Measurements from ENCODE around the gene IRF2BPL. TPM values are rescaled to one million over a fixed set of nuclear protein-coding genes. Genes with fewer than 3 reads are reported as not detected.

The IRF2BPL gene
- total and polyA plus RNA-seq, 9 of the 15 experiments (the other 6 are each of a cell fraction or from before 2014, with no cell fraction given): 0.52 to 21.6 (median 2.5) TPM

DNA sequence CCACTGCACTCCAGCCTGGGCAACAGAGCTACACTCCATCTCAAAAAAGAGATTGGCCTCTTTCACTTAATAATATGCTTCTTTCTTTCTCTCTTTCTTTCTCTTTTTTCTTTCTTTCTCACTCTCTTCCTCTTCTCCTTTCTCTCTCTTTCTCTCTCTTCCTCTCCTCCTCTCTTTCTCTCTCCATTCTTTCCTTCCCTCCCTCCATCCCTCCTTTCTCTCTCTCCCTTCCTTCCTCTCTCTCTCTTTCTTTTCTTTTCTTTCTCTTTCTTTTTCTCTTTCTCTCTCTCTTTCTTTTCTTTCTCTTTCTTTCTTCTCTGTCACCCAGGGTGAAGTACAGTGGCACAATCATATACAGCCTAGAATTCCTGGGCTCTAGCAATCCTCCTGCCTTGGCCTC, 38.4 kb downstream of the IRF2BPL start:
- TF ChIP-seq, protein P1, sequence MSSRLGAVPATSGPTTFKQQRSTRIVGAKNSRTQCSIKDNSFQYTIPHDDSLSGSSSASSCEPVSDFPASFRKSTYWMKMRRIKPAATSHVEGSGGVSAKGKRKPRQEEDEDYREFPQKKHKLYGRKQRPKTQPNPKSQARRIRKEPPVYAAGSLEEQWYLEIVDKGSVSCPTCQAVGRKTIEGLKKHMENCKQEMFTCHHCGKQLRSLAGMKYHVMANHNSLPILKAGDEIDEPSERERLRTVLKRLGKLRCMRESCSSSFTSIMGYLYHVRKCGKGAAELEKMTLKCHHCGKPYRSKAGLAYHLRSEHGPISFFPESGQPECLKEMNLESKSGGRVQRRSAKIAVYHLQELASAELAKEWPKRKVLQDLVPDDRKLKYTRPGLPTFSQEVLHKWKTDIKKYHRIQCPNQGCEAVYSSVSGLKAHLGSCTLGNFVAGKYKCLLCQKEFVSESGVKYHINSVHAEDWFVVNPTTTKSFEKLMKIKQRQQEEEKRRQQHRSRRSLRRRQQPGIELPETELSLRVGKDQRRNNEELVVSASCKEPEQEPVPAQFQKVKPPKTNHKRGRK (tag; IDR thresholded peaks at IDR 0.05): peak; percentile 60
- TF ChIP-seq KHSRP (IDR thresholded peaks at IDR 0.05): no peak
- no peak overlapping the region for H3K27ac ChIP-seq (ENCODE audit: extremely low read depth, low read depth, low read length)
- H3K9me1 ChIP-seq (ENCODE audit: control insufficient read depth, insufficient read depth, low read length): no peaks in the 10 kb centered on the region
- in situ Hi-C loops (cut with MboI) (no loop called here), intact Hi-C loops (cut with micrococcal nuclease) (no loop called here)
- H3K4me3 ChIP-seq: no peak overlapping the region
- POLR2A ChIA-PET: no interaction called here
- no peaks in the 10 kb centered on the region for H3K9me3 ChIP-seq (replicated peaks; ENCODE audit: control insufficient read depth, insufficient read depth, low read depth, low read length)
- no peaks in the 10 kb centered on the region for H3K27me3 ChIP-seq (ENCODE audit: control insufficient read depth in 2 of 2, insufficient read depth in 2 of 2, low read length in 2 of 2)
- no peak overlapping the region for H2AFZ ChIP-seq (ENCODE audit: low read depth, low read length)
- no peak overlapping the region for H3K9ac ChIP-seq (ENCODE audit: insufficient read depth in 1 of 2, low read depth in 2 of 2, low read length in 2 of 2)
- no peaks in the 10 kb centered on the region for H4K20me1 ChIP-seq (replicated peaks; ENCODE audit: control insufficient read depth, insufficient read depth, low read length)
- H3K36me3 ChIP-seq (ENCODE audit: control insufficient read depth, insufficient read depth, low read length): no peaks in the 10 kb centered on the region
- ATAC-seq (no peak), DNase-seq (ENCODE audit: extremely low read depth in 1 of 4, low spot score in 3 of 4) (no peak), FAIRE-seq (no peak)
- CTCF ChIA-PET (ENCODE audit: low intra/inter-chr PET ratio): no interaction called here
- no TSS peak for BruUV-seq (replicated peaks)
- H3K79me2 ChIP-seq (ENCODE audit: control insufficient read depth, insufficient read depth, low read length): no peaks in the 10 kb centered on the region
- H3K4me1 ChIP-seq (replicated peaks in 1 of 2; ENCODE audit: control insufficient read depth in 2 of 2, insufficient read depth in 2 of 2, low read length in 2 of 2): peaks cover 0 to 5% of the 10 kb centered on the region in 2 experiments; a peak in 4 of 5 replicates
- no peak overlapping the region for H3K4me2 ChIP-seq (ENCODE audit: insufficient read depth, low read length)

DNA sequence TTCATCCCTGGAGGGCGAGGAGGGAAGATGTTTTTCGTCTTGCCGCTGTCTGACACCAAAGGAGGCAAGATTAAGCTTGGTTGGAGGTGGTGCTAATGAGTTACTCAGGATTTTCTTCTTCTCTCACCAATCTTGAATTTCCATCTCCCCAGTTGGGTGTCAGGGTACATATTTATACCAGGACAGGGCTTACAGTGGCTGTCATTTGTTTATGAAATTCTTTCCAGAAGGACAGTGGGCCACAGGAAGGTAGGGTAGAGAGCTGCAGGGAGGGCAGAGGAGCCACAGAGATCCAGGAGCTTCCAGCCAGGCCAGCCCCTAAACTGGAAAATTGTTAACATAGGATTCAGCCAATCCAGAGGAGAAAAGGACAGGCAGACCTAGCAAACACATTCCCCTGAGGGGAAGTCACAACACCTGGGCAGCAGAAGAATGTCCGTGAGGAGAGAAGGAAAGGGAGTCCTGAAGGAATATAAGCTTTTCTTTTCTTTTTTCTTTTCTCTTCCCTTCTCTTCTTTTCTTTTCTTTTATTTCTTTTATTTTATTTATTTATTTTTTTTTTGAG, 40.5 kb downstream of the IRF2BPL start:
- ChIA-PET POLR2A (interaction anchor here (1.3 kb wide), 1 partner anchor 14 kb away, joined by 3 read pairs; no protein-coding TSS in a partner anchor), CTCF (ENCODE audit: low intra/inter-chr PET ratio) (no interaction called here)
- no peak for FAIRE-seq
- in situ Hi-C loops (cut with MboI): no loop called here
- H3K27me3 ChIP-seq (ENCODE audit: control insufficient read depth in 2 of 2, insufficient read depth in 2 of 2, low read length in 2 of 2): no peaks in the 10 kb centered on the region
- DNase-seq (ENCODE audit: extremely low read depth in 1 of 4, low spot score in 3 of 4): no peak
- H4K20me1 ChIP-seq (replicated peaks; ENCODE audit: control insufficient read depth, insufficient read depth, low read length): no peaks in the 10 kb centered on the region
- BruUV-seq (replicated peaks): no TSS peak
- H3K27ac ChIP-seq (ENCODE audit: extremely low read depth, low read depth, low read length): no peak overlapping the region
- peak overlapping the region; percentile 51 for H2AFZ ChIP-seq (ENCODE audit: low read depth, low read length)
- H3K9ac ChIP-seq (ENCODE audit: insufficient read depth in 1 of 2, low read depth in 2 of 2, low read length in 2 of 2): no peak overlapping the region
- H3K36me3 ChIP-seq (ENCODE audit: control insufficient read depth, insufficient read depth, low read length): no peaks in the 10 kb centered on the region
- no peaks in the 10 kb centered on the region for H3K9me1 ChIP-seq (ENCODE audit: control insufficient read depth, insufficient read depth, low read length)
- no peaks in the 10 kb centered on the region for H3K79me2 ChIP-seq (ENCODE audit: control insufficient read depth, insufficient read depth, low read length)
- H3K4me1 ChIP-seq (replicated peaks in 1 of 2; ENCODE audit: control insufficient read depth in 2 of 2, insufficient read depth in 2 of 2, low read length in 2 of 2): peaks cover 0 to 5% of the 10 kb centered on the region in 2 experiments; a peak in 4 of 5 replicates
- ATAC-seq: no peak
- WGBS (ENCODE audit: insufficient coverage, low coverage, missing lambda C conversion rate): 39% methylated on average over 3 of the region's 4 CpGs
- intact Hi-C loops (cut with micrococcal nuclease): no loop called here
- H3K9me3 ChIP-seq (replicated peaks; ENCODE audit: control insufficient read depth, insufficient read depth, low read depth, low read length): no peaks in the 10 kb centered on the region
- H3K4me2 ChIP-seq (ENCODE audit: insufficient read depth, low read length): no peak overlapping the region
- H3K4me3 ChIP-seq: no peak overlapping the region
- no peak for TF ChIP-seq ELF2 (CRISPR knock-in tag; IDR thresholded peaks at IDR 0.05)
- no peak for TF ChIP-seq GATA2 (CRISPR knock-in tag; IDR thresholded peaks at IDR 0.05)
- no peak for TF ChIP-seq ARID2 (IDR thresholded peaks at IDR 0.05)
- TF ChIP-seq, protein P2, sequence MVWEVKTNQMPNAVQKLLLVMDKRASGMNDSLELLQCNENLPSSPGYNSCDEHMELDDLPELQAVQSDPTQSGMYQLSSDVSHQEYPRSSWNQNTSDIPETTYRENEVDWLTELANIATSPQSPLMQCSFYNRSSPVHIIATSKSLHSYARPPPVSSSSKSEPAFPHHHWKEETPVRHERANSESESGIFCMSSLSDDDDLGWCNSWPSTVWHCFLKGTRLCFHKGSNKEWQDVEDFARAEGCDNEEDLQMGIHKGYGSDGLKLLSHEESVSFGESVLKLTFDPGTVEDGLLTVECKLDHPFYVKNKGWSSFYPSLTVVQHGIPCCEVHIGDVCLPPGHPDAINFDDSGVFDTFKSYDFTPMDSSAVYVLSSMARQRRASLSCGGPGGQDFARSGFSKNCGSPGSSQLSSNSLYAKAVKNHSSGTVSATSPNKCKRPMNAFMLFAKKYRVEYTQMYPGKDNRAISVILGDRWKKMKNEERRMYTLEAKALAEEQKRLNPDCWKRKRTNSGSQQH (CRISPR knock-in tag; IDR thresholded peaks at IDR 0.05): no peak
- no peak for TF ChIP-seq SREBF2 (CRISPR knock-in tag; IDR thresholded peaks at IDR 0.05)
- no peak for TF ChIP-seq MTA3 (IDR thresholded peaks at IDR 0.05; ENCODE audit: borderline replicate concordance)
- TF ChIP-seq GABPA (tag; conservative IDR thresholded peaks at IDR 0.05; ENCODE audit: low read depth): no peak
- TF ChIP-seq, protein P3, sequence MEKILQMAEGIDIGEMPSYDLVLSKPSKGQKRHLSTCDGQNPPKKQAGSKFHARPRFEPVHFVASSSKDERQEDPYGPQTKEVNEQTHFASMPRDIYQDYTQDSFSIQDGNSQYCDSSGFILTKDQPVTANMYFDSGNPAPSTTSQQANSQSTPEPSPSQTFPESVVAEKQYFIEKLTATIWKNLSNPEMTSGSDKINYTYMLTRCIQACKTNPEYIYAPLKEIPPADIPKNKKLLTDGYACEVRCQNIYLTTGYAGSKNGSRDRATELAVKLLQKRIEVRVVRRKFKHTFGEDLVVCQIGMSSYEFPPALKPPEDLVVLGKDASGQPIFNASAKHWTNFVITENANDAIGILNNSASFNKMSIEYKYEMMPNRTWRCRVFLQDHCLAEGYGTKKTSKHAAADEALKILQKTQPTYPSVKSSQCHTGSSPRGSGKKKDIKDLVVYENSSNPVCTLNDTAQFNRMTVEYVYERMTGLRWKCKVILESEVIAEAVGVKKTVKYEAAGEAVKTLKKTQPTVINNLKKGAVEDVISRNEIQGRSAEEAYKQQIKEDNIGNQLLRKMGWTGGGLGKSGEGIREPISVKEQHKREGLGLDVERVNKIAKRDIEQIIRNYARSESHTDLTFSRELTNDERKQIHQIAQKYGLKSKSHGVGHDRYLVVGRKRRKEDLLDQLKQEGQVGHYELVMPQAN (IDR thresholded peaks at IDR 0.05; ENCODE audit: borderline replicate concordance): no peak
- TF ChIP-seq KDM4B (IDR thresholded peaks at IDR 0.05; ENCODE audit: borderline replicate concordance in 2 of 2, low read depth in 1 of 2): no peak

Data from K562 (cell line).